Heart left ventricle (tissue), 16 donors: ENCODE results near the gene FAM171A1. TPM values are rescaled to one million over a fixed set of nuclear protein-coding genes. Genes with fewer than 3 reads are reported as not detected.
"Not testable (repeated sequence)": the region's sequence is repeated elsewhere in the genome, so short reads cannot be mapped to it uniquely, and the experiment has no call there.

Source experiments
- ATAC-seq, 4 donors: fragments of 200-7000 bp; cut with Tn5 transposase; one replicate each; pipeline ENCODE4 v1.9.1; 2020 to 2022; ENCODE audit warnings: moderate library complexity in 4 of 4, mild to moderate bottlenecking in 3 of 4, moderate number of reproducible peaks in 1 of 4
- DNase-seq, 5 donors: peaks; one replicate each; pipeline ENCODE4 v3.0.0-alpha.2; 2020
- H3K27ac ChIP-seq, 12 donors: fragments of 200-600 bp; sonication (generic) in 4 of 12; one replicate each; pipeline versions ENCODE4 v1.5.0 to v1.8.0; 2016 to 2022; ENCODE audit warnings: mild to moderate bottlenecking in 2 of 12
- H3K27me3 ChIP-seq, 9 donors: fragments of 200-600 bp; sonication (generic) in 2 of 9; one replicate each; pipeline versions ENCODE4 v1.5.1 to v1.8.0; 2016 to 2022; ENCODE audit warnings: mild to moderate bottlenecking in 3 of 9
- H3K36me3 ChIP-seq, 9 donors: fragments of 200-600 bp; sonication (generic) in 2 of 9; one replicate each; pipeline versions ENCODE4 v1.5.0 to v1.8.0; 2018 to 2022; ENCODE audit warnings: mild to moderate bottlenecking in 2 of 9
- H3K4me1 ChIP-seq, 12 donors: fragments of 200-600 bp; sonication (generic) in 4 of 12; one replicate each; pipeline versions ENCODE4 v1.5.0 to v1.8.0; 2016 to 2022; ENCODE audit warnings: mild to moderate bottlenecking in 3 of 12
- H3K4me3 ChIP-seq, 12 donors: fragments of 200-600 bp; sonication (generic) in 4 of 12; one replicate each; pipeline versions ENCODE4 v1.5.0 to v1.8.0; 2017 to 2022; ENCODE audit warnings: mild to moderate bottlenecking in 9 of 12, moderate library complexity in 4 of 12
- H3K9me3 ChIP-seq, 12 donors: fragments of 200-600 bp; sonication (generic) in 4 of 12; one replicate each; pipeline versions ENCODE4 v1.5.0 to v1.8.0; 2016 to 2022; ENCODE audit warnings: mild to moderate bottlenecking in 1 of 12
- POLR2A ChIP-seq, 2 donors: fragments of 450-650 bp; IDR thresholded peaks; one replicate each; pipeline ENCODE4 v1.6.1; 2017; ENCODE audit warnings: antibody characterized with exemption in 2 of 2, mild to moderate bottlenecking in 2 of 2, moderate library complexity in 2 of 2
- WGBS, 4 donors: extraction: QIAGEN DNeasy Blood & Tissue Kit in 2 of 4; methylation state at CpG; one replicate each; pipeline versions ENCODE4 v1.1.5 to v1.1.7; 2013 to 2018; 5-methylcytosine and 5-hydroxymethylcytosine counted together
- intact Hi-C, 10 donors: fragments of 100-400 bp; cut with DNase I; formaldehyde crosslinking; loops; one replicate each; pipeline versions ENCODE4 v1.11.1 to v1.14.2; 2022
- polyA plus RNA-seq, 2 donors: library from polyadenylated mRNA; stranded (reverse); fragments of 200-250 nt; gene quantifications; one replicate each; pipeline ENCODE4 v1.2.3, GENCODE V29; 2013
- total RNA-seq, 9 donors: library from RNA; depleted of rRNA in 2 of 9; stranded (reverse); fragments of >200 nt in 2 of 9; fragmentation: NEBNext Ultra II Directional in 3 of 9; extraction: Animal tissue kit (Norgen Biotek cat#: 25700) in 3 of 9; gene quantifications; one replicate each; pipeline versions ENCODE4 v1.1.0 to v1.2.4, GENCODE V29; 2016 to 2023
- TF ChIP-seq, protein P1 (sequence below), 12 donors: fragments of 200-600 bp; sonication (generic) in 4 of 12; IDR thresholded peaks; one replicate each; pipeline versions ENCODE4 v1.5.0 to v1.8.0; 2018 to 2022; ENCODE audit warnings: antibody characterized with exemption in 12 of 12, mild to moderate bottlenecking in 5 of 12
- donor health status: ischemic (EF 13 %, LVEDD 7.1; RV severe dilation, severe dysfunction).
- donor health status: healthy with polysubstance abuse.
- donor health status: DM: no; HTN: yes; CAD: no.
- donor health status: DM: no; HTN: no; CAD: no.
- donor health status: ischemic (EF 25% LVEDD 6.9; RV normal size, moderate dysfunction).
- donor health status: ischemic (EF 25% LVEDD 5.7; RV mildly dilated, moderate dysfunction).
- donor health status: healthy.
- donor health status: DM: yes; HTN: yes; CAD: no.
- donor health status: ischemic (EF 35%, LVEDD 5.7; RV mildly dilated, moderate dysfunction).
- donor health status: nonischemic (EF 11% LVEDD 7.7; RV severe dilation, severe dysfunction).
- donor health status: DM: yes; HTN: yes; CAD: no.
- donor health status: PGD.
- donor health status: ischemic (EF 29% LVEDD 5.4; RV normal size, mild dysfunction).
- donor health status: nonischemic (EF 23%, LVEDD 6.1; RV moderate dilation, normal function).

FAM171A1 gene
- total and polyA plus RNA-seq, 11 donors: 4.1 to 18.0 (median 9.8) TPM

DNA sequence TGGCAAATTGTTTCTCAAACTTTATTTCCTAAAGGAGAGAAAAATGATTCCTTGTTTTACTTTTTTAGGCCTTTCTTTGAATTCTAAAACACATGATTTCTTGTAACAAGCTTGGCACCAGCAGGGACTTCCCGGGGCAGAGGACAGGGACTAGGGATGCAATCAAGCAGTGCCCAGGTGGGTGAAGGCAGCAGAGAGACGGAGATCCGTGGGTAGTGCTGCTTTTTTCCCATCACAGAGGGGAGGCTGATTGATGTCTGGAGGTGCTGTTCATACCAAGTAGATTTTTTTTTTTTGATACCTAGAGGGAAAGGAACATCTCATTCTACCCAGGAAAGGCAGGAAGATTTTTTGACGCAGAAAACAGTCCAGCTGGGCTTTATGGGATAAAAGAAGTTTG is 91.9 kb downstream of the FAM171A1 start:
- H3K36me3 ChIP-seq: peaks cover 0 to 24% (median 8%) of the 10 kb centered on the region in 9 donors
- peaks cover 0 to 7% (median 0%) of the 10 kb centered on the region in 12 donors for H3K4me1 ChIP-seq
- H3K27me3 ChIP-seq: no peaks in the 10 kb centered on the region
- intact Hi-C loops: no loop called here
- no peak overlapping the region for H3K4me3 ChIP-seq
- DNase-seq (no peak), ATAC-seq (no peak)
- H3K27ac ChIP-seq: no peak overlapping the region
- peaks cover 0 to 5% (median 0%) of the 10 kb centered on the region in 12 donors for H3K9me3 ChIP-seq
- 89 to 95% (median 94%) methylated on average over 4 of the region's 4 CpGs for WGBS, 4 donors
- no peak for TF ChIP-seq POLR2A (IDR thresholded peaks at IDR 0.05)
- TF ChIP-seq, protein P1, sequence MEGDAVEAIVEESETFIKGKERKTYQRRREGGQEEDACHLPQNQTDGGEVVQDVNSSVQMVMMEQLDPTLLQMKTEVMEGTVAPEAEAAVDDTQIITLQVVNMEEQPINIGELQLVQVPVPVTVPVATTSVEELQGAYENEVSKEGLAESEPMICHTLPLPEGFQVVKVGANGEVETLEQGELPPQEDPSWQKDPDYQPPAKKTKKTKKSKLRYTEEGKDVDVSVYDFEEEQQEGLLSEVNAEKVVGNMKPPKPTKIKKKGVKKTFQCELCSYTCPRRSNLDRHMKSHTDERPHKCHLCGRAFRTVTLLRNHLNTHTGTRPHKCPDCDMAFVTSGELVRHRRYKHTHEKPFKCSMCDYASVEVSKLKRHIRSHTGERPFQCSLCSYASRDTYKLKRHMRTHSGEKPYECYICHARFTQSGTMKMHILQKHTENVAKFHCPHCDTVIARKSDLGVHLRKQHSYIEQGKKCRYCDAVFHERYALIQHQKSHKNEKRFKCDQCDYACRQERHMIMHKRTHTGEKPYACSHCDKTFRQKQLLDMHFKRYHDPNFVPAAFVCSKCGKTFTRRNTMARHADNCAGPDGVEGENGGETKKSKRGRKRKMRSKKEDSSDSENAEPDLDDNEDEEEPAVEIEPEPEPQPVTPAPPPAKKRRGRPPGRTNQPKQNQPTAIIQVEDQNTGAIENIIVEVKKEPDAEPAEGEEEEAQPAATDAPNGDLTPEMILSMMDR (IDR thresholded peaks at IDR 0.05): no peak

DNA sequence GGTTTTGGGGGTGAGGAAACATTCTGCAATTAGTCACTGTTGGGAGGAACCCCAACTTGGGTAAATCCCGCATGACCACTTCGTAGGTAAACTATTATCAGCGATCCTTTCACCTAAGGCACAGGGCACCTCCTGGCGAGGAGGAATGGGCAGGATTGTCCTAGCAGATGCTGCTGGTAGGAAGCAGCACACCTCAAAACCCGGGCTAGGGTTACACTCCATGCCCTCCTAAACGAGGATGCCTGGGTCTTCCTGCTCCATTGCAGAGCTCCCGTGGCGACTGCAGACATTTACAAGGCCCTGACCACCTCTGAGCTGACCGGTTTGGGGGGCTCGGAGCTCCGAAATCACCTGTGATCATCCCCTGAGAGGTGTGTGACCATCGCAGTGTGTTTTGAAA is 92.3 kb downstream of the FAM171A1 start:
- ATAC-seq (no peak), DNase-seq (no peak)
- peaks cover 0 to 7% (median 0%) of the 10 kb centered on the region in 12 donors for H3K4me1 ChIP-seq
- WGBS, 4 donors: 92 to 97% (median 94%) methylated on average over 11 to 12 of the region's 12 CpGs
- peaks cover 0 to 5% (median 0%) of the 10 kb centered on the region in 12 donors for H3K9me3 ChIP-seq
- no peak overlapping the region for H3K4me3 ChIP-seq
- intact Hi-C loops: no loop called here
- peaks cover 0 to 24% (median 8%) of the 10 kb centered on the region in 9 donors for H3K36me3 ChIP-seq
- no peaks in the 10 kb centered on the region for H3K27me3 ChIP-seq
- no peak overlapping the region for H3K27ac ChIP-seq
- TF ChIP-seq POLR2A (IDR thresholded peaks at IDR 0.05): no peak
- TF ChIP-seq, protein P1 (IDR thresholded peaks at IDR 0.05): no peak

DNA sequence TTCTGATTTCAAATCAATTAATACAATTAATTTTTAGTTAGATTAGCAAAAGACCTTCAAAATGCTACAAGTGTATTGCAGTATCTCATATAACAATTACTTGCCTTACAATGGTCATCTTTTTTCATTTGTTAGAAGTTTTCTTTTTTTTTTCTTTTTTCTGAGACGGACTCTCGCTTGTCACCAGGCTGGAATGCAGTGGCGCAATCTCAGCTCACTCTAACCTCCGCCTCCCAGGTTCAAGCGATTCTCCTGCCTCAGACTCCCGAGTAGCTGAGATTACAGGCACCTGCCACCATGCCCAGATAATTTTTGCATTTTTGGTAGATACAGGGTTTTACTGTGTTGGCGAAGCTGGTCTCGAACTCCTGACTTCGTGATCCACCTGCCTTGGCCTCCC is 95.0 kb downstream of the FAM171A1 start:
- H3K9me3 ChIP-seq, H3K4me3 ChIP-seq, DNase-seq, H3K4me1 ChIP-seq, ATAC-seq, H3K27ac ChIP-seq, intact Hi-C loops, H3K36me3 ChIP-seq, H3K27me3 ChIP-seq: not testable (repeated sequence)
- WGBS, 4 donors: 92 to 96% (median 95%) methylated on average over 9 of the region's 9 CpGs

DNA sequence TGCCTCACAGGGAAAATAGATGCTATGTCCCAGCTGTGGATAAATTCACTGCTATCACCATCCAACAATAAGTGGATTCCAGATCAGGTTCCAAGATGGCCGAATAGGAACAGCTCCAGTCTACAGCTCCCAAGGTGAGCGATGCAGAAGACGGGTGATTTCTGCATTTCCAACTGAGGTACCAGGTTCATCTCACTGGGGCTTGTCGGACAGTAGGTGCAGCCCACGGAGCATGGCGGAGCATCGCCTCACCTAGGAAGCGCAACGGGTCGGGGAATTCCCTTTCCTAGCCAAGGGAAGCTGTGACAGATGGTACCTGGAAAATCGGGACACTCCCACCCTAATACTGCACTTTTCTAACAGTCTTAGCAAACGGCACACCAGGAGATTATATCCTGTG is 101.3 kb downstream of the FAM171A1 start:
- not testable (repeated sequence) for DNase-seq, H3K27me3 ChIP-seq, H3K27ac ChIP-seq, H3K4me1 ChIP-seq, H3K4me3 ChIP-seq, ATAC-seq, H3K36me3 ChIP-seq
- intact Hi-C loops: loop anchor here in 2 of 10 donors (10.0 kb wide), 1 partner anchor 105 kb away; the partner anchor contains the start of gene FAM171A1 (in 2 of the 2)
- peaks cover 0 to 15% (median 0%) of the 10 kb centered on the region in 12 donors for H3K9me3 ChIP-seq
- 89 to 99% (median 94%) methylated on average over 12 of the region's 12 CpGs for WGBS, 4 donors

DNA sequence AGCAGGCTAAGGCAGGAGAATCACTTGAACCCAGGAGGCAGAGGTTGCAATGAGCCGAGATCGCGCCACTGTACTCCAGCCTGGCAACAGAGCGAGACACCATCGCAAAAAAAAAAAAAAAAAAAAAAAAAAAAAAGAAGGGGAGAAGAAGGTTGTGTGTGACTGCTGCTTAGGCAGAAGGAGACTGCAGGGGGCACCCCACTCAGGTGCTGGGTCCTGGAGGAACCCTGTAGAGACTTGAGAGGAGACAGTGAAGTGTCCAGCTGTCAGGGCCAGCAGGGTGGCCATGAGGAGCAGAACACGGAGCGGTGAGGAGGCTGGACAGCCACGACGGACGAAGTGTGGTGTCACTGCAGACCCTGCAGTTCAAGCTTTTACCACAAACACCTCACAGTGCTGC is 103.6 kb downstream of the FAM171A1 start:
- Histone ChIP-seq H3K27me3 (no peaks in the 10 kb centered on the region), H3K9me3 (peaks cover 0 to 11% (median 0%) of the 10 kb centered on the region in 12 donors), H3K27ac (no peak overlapping the region), H3K36me3 (no peaks in the 10 kb centered on the region), H3K4me1 (peaks cover 0 to 4% (median 0%) of the 10 kb centered on the region in 12 donors), H3K4me3 (no peak overlapping the region)
- no peak for DNase-seq
- TF ChIP-seq, protein P1 (IDR thresholded peaks at IDR 0.05): no peak
- no peak for TF ChIP-seq POLR2A (IDR thresholded peaks at IDR 0.05)
- 81 to 84% (median 83%) methylated on average over 10 of the region's 10 CpGs for WGBS, 4 donors
- intact Hi-C loops: loop anchor here in 2 of 10 donors (10.0 kb wide), 1 partner anchor 107 kb away; the partner anchor contains the start of gene FAM171A1 (in 2 of the 2)
- ATAC-seq: no peak
